Measurements from ENCODE around the gene OR6J1.

GRCh38 chr14:22653012-22653621 lies 9.0 kb upstream of the OR6J1 start:
- no peak for TF ChIP-seq TAF1 (conservative IDR thresholded peaks at IDR 0.05)
- peak; percentile 55 for TF ChIP-seq FOXA1 (IDR thresholded peaks at IDR 0.05)
- no peak for TF ChIP-seq HNF4G (IDR thresholded peaks at IDR 0.05)
- TF ChIP-seq CTCF (IDR thresholded peaks at IDR 0.05; ENCODE audit: low read depth, low read length, missing input control): peak; percentile 89
